ENCODE data around the gene SEC61B. TPM values are rescaled to one million over a fixed set of nuclear protein-coding genes. Genes with fewer than 3 reads are reported as not detected.

SEC61B gene
- total and polyA plus RNA-seq, 9 of the 15 experiments (the other 6 are each of a cell fraction or from before 2014, with no cell fraction given) = 57.8 to 262 (median 172) TPM

DNA sequence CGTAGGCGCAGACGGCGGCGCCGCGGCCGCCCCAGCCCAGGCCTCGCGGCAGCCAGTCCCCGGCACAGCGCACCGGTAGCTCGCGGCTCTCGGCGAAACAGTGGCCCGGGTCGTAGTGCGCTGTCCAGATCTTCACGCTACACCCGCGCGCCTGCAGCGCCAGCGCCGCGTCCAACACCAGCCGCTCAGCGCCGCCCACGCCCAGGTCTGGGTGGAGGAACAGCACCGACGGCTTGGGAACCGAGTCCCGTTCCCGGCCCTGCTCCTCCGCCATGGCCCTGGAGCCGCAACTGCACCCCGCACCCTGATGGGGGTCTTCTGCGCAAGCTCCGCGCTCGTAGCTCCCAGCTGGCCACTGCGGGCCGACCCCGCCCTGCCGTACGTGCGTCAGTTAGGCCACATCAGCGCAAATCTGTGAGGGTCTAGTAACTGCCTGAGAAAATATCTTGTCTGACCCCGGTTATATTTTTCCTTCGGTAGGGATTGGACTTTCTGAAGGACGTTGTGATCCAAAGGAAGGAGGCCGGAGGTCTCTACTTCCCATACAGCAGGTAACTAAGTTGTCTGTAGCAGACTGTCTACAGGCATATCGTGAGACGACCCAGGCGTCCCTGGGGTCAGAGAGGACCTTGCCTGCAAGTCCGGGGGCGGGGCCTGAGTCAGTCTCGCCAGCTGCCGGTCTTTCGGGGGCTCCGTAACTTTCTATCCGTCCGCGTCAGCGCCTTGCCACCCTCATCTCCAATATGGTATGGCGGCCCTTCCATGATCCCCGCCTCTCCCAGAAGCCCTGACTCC, at the start of gene SEC61B, which contains the start of gene ALG2 (continued):
- TF ChIP-seq, protein P1, sequence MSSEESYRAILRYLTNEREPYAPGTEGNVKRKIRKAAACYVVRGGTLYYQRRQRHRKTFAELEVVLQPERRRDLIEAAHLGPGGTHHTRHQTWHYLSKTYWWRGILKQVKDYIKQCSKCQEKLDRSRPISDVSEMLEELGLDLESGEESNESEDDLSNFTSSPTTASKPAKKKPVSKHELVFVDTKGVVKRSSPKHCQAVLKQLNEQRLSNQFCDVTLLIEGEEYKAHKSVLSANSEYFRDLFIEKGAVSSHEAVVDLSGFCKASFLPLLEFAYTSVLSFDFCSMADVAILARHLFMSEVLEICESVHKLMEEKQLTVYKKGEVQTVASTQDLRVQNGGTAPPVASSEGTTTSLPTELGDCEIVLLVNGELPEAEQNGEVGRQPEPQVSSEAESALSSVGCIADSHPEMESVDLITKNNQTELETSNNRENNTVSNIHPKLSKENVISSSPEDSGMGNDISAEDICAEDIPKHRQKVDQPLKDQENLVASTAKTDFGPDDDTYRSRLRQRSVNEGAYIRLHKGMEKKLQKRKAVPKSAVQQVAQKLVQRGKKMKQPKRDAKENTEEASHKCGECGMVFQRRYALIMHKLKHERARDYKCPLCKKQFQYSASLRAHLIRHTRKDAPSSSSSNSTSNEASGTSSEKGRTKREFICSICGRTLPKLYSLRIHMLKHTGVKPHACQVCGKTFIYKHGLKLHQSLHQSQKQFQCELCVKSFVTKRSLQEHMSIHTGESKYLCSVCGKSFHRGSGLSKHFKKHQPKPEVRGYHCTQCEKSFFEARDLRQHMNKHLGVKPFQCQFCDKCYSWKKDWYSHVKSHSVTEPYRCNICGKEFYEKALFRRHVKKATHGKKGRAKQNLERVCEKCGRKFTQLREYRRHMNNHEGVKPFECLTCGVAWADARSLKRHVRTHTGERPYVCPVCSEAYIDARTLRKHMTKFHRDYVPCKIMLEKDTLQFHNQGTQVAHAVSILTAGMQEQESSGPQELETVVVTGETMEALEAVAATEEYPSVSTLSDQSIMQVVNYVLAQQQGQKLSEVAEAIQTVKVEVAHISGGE (CRISPR knock-in tag; IDR thresholded peaks at IDR 0.05) = 0 out of 6 replicates have a peak, but pooled peaks of 1 of the 3 experiments have one; percentile 16
- TF ChIP-seq THAP7 (CRISPR knock-in tag; IDR thresholded peaks at IDR 0.05) (no peak), HMGN3 (IDR thresholded peaks at IDR 0.05; ENCODE audit: borderline replicate concordance, extremely low read depth, insufficient read length, low read depth, low read length) (peak; percentile 61), SIN3A (IDR thresholded peaks at IDR 0.05; ENCODE audit: borderline replicate concordance in 2 of 2, control insufficient read depth in 1 of 2, low read depth in 2 of 2, low read length in 2 of 2) (peak; percentile 45 to 98; a peak in 3 of 4 replicates), GTF2A2 (tag; IDR thresholded peaks at IDR 0.05) (no peak), ZKSCAN1 (IDR thresholded peaks at IDR 0.05; ENCODE audit: low read depth, low read length) (no peak), MBD2 (IDR thresholded peaks at IDR 0.05; ENCODE audit: borderline replicate concordance, low read depth) (peak; percentile 35; the same call in 1 of the 2 replicates), NFE2 (IDR thresholded peaks at IDR 0.05; ENCODE audit: low read depth) (peak; percentile 97), MCM5 (IDR thresholded peaks at IDR 0.05; ENCODE audit: low read depth) (no peak), PTRF (tag; IDR thresholded peaks at IDR 0.05) (no peak), BCOR (IDR thresholded peaks at IDR 0.05) (peak; percentile 50; the same call in 1 of the 2 replicates), SRF (CRISPR knock-in tag; IDR thresholded peaks at IDR 0.05) (no peak; a peak in 1 of 4 replicates), NR2F6 (CRISPR knock-in tag; IDR thresholded peaks at IDR 0.05) (no peak), ZNF398 (CRISPR knock-in tag; IDR thresholded peaks at IDR 0.05) (no peak), DPF2 (IDR thresholded peaks at IDR 0.05) (0 out of 2 replicates have a peak, but pooled peaks have one; percentile 12), TEAD2 (tag; IDR thresholded peaks at IDR 0.05) (no peak), SIRT6 (IDR thresholded peaks at IDR 0.05; ENCODE audit: low read depth, low read length) (no peak)
- TF ChIP-seq, protein P2, sequence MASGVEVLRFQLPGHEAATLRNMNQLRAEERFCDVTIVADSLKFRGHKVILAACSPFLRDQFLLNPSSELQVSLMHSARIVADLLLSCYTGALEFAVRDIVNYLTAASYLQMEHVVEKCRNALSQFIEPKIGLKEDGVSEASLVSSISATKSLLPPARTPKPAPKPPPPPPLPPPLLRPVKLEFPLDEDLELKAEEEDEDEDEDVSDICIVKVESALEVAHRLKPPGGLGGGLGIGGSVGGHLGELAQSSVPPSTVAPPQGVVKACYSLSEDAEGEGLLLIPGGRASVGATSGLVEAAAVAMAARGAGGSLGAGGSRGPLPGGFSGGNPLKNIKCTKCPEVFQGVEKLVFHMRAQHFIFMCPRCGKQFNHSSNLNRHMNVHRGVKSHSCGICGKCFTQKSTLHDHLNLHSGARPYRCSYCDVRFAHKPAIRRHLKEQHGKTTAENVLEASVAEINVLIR (CRISPR knock-in tag; IDR thresholded peaks at IDR 0.05) = 0 out of 2 replicates have a peak, but pooled peaks have one; percentile 43
- TF ChIP-seq, protein P3, sequence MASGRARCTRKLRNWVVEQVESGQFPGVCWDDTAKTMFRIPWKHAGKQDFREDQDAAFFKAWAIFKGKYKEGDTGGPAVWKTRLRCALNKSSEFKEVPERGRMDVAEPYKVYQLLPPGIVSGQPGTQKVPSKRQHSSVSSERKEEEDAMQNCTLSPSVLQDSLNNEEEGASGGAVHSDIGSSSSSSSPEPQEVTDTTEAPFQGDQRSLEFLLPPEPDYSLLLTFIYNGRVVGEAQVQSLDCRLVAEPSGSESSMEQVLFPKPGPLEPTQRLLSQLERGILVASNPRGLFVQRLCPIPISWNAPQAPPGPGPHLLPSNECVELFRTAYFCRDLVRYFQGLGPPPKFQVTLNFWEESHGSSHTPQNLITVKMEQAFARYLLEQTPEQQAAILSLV (tag; IDR thresholded peaks at IDR 0.05) = no peak
